Neural cell (in vitro differentiated cells): ENCODE measurements around the gene TLE1. TPM values are rescaled to one million over a fixed set of nuclear protein-coding genes. Genes with fewer than 3 reads are reported as not detected.

ENCODE experiments used
- H2AFZ ChIP-seq: fragments of 200-600, 300-800 bp; sonication (generic), shearing (Covaris generic); 2 replicates; pipeline ENCODE4 v1.6.0; 2014; ENCODE audit warnings: low read depth, mild to moderate bottlenecking, antibody characterized with exemption, low read length, moderate library complexity
- H3F3A ChIP-seq: fragments of 200-600 bp; shearing (Covaris generic); 2 replicates; pipeline ENCODE4 v1.6.1; 2016; ENCODE audit warnings: mild to moderate bottlenecking, moderate library complexity, mixed read lengths, antibody characterized with exemption, low read length; ENCODE audit not compliant: insufficient read depth, poor library complexity, severe bottlenecking
- H3K27ac ChIP-seq: fragments of 200-600, 300-800 bp; sonication (generic), shearing (Covaris generic); 2 replicates; pipeline ENCODE4 v1.5.1; 2014; ENCODE audit warnings: mild to moderate bottlenecking, low read length, moderate library complexity
- H3K27me3 ChIP-seq: fragments of 300-800, 200-600 bp; sonication (generic), shearing (Covaris generic); 2 replicates; pipeline ENCODE4 v1.6.0; 2014; ENCODE audit warnings: mild to moderate bottlenecking, low read depth, low read length, moderate library complexity; ENCODE audit not compliant: insufficient read depth
- H3K36me3 ChIP-seq: fragments of 300-800, 200-600 bp; sonication (generic), shearing (Covaris generic); 2 replicates; pipeline ENCODE4 v1.5.1; 2014; ENCODE audit warnings: mild to moderate bottlenecking, antibody characterized with exemption, low read length, moderate library complexity; ENCODE audit not compliant: insufficient read depth
- H3K4me2 ChIP-seq: fragments of 300-800, 200-600 bp; sonication (generic), shearing (Covaris generic); 2 replicates; pipeline ENCODE4 v1.6.0; 2014; ENCODE audit warnings: mild to moderate bottlenecking, low read length
- H3K4me3 ChIP-seq: fragments of 300-800, 200-600 bp; sonication (generic), shearing (Covaris generic); 2 replicates; pipeline ENCODE4 v1.5.1; 2014; ENCODE audit warnings: mild to moderate bottlenecking, low read length, moderate library complexity
- H3K79me2 ChIP-seq: fragments of 200-600 bp; shearing (Covaris generic); replicated peaks from 2 replicates; pipeline ENCODE4 v1.6.0; 2014; ENCODE audit warnings: mild to moderate bottlenecking, low read length, moderate library complexity; ENCODE audit not compliant: insufficient read depth
- H3K9ac ChIP-seq: fragments of 300-800, 200-600 bp; sonication (generic), shearing (Covaris generic); 2 replicates; pipeline ENCODE4 v1.6.1; 2016; ENCODE audit warnings: mild to moderate bottlenecking, low read length, mixed read lengths
- H3K9me2 ChIP-seq: fragments of 200-600 bp; shearing (Covaris generic); 2 replicates; pipeline ENCODE4 v1.6.1; 2016; ENCODE audit warnings: mild to moderate bottlenecking, low read length, mixed read lengths; ENCODE audit not compliant: insufficient read depth
- H3K9me3 ChIP-seq: fragments of 200-600, 300-800 bp; sonication (generic), shearing (Covaris generic); 2 replicates; pipeline ENCODE4 v1.6.1; 2016; ENCODE audit warnings: mild to moderate bottlenecking, mixed run types, low read length, moderate library complexity, mixed read lengths
- H4K20me1 ChIP-seq: fragments of 200-600 bp; shearing (Covaris generic); 2 replicates; pipeline ENCODE4 v1.6.1; 2016; ENCODE audit warnings: mild to moderate bottlenecking, mixed run types; ENCODE audit not compliant: insufficient read depth
- EP300 ChIP-seq: fragments of 450-650 bp; conservative IDR thresholded peaks from 2 replicates; pipeline ENCODE4 v1.6.1; 2014; ENCODE audit warnings: antibody characterized with exemption, mild to moderate bottlenecking, moderate library complexity; ENCODE audit not compliant: poor library complexity, severe bottlenecking
- EZH2 ChIP-seq: fragments of 200-600, 300-800 bp; shearing (Covaris generic), sonication (generic); IDR thresholded peaks from 2 replicates; pipeline ENCODE4 v1.6.1; 2014; ENCODE audit warnings: antibody characterized with exemption, low read length, borderline replicate concordance, mild to moderate bottlenecking; ENCODE audit not compliant: insufficient read depth, poor library complexity, severe bottlenecking
- MXI1 ChIP-seq: fragments of 450-650 bp; conservative IDR thresholded peaks from 2 replicates; pipeline ENCODE4 v1.6.1; 2014; ENCODE audit warnings: antibody characterized with exemption, mild to moderate bottlenecking; ENCODE audit not compliant: poor library complexity, severe bottlenecking
- POLR2AphosphoS5 ChIP-seq: IDR thresholded peaks from 2 replicates; pipeline ENCODE4 v1.6.1; 2012
- RAD21 ChIP-seq: fragments of 450-650 bp; conservative IDR thresholded peaks from 2 replicates; pipeline ENCODE4 v1.6.1; 2014; ENCODE audit warnings: antibody characterized with exemption, mild to moderate bottlenecking, moderate library complexity
- SMC3 ChIP-seq: fragments of 450-650 bp; conservative IDR thresholded peaks from 2 replicates; pipeline ENCODE4 v1.6.1; 2014; ENCODE audit warnings: antibody characterized with exemption, mild to moderate bottlenecking, moderate library complexity; ENCODE audit not compliant: poor library complexity
- TAF1 ChIP-seq: IDR thresholded peaks from 2 replicates; pipeline ENCODE4 v1.6.1; 2012; ENCODE audit warnings: low read depth
- polyA plus RNA-seq: library from polyadenylated mRNA; depleted of rRNA; stranded (reverse); fragments of >200 nt; gene quantifications from 2 replicates; pipeline ENCODE4 v1.2.3, GENCODE V29; 2014
- TF ChIP-seq, protein P1 (sequence below): IDR thresholded peaks from 2 replicates; pipeline ENCODE4 v1.6.1; 2012; ENCODE audit warnings: borderline replicate concordance
- TF ChIP-seq, protein P2 (sequence below): fragments of 450-650 bp; IDR thresholded peaks from 2 replicates; pipeline ENCODE4 v1.5.1; 2014; ENCODE audit warnings: antibody characterized with exemption, mild to moderate bottlenecking, moderate library complexity; ENCODE audit not compliant: poor library complexity, severe bottlenecking

Gene TLE1
- polyA plus RNA-seq, 1 donor from 2014 or later: 93.6 TPM

DNA sequence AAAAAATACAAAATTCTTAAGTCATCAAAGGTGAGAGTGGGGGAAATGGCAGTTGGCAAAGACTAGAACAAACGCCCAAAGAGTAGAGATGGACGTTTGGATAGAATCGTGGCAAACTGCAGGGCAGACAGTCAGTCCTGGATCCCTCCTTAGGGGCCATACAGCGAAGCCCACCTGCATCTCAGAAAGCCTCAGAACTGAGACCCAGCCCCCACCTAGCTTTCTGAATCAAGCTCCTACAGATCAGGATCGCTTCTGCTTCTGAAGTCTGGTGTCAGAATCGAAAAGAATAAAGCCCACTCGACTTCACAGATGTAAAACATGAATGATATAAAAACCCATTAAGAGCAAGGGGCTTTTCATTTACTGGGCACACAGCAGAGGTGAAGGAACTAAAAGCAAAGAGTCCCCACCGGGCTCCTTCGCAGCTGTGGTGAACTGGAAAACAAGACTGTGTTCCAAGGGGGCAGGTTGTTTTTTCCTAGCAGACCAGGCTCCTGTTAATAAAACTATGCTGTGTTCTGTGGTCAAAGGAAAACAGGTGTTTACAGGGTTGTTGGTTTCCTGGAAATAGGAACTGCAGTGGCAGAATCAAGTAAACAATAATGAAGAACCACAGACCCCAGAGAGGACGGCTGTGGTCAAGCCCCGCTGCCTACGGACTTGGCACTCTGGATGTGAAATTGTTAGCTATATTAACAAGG is 91.8 kb downstream of the TLE1 start:
- H3K4me3 ChIP-seq: no peak overlapping the region
- no peaks in the 10 kb centered on the region for H3K9me3 ChIP-seq
- no peak overlapping the region for H3K27ac ChIP-seq

DNA sequence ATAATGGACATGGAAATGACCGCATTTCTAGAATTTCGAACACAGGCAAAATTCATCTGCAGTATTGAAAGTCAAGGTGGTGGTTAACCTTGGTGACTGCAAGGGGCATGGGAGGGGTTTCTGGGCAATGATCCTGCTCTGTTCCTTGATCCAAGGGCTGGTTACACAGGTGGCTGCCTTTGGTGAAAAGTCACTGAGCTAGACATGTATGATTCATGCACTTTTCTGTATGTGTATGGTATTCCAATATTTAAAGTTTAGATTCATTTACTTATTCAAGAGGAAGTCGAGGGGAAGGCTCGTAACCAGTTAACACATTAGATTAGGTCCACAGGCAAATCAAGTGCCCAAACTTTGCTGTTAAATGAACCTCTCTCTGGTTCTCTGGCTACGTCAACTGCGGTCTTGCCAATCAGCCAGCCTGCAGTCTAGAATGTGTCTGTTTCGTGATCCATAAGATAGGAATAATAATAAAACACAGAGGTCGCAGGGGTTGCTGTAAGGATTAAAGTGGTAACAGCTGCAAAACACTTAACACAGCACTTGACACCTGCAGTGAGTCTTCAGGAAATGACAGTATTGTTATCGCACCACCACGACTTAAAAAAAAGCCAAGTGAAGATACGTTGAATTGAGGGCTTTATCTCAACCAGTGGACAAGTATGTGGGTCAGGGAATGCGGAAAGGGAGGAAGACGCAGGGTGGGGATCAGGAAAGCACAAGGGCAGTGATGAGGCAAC is 92.5 kb downstream of the TLE1 start:
- H3K4me2 ChIP-seq: peak overlapping the region; percentile 52
- H3K9me3 ChIP-seq: no peaks in the 10 kb centered on the region
- H3K9ac ChIP-seq: no peak overlapping the region
- H4K20me1 ChIP-seq: no peaks in the 10 kb centered on the region
- H3K9me2 ChIP-seq: no peaks in the 10 kb centered on the region
- no peaks in the 10 kb centered on the region for H3K36me3 ChIP-seq
- H3K27me3 ChIP-seq: no peaks in the 10 kb centered on the region
- peaks cover 9% of the 10 kb centered on the region for H3F3A ChIP-seq
- peak overlapping the region; percentile 33 for H3K4me3 ChIP-seq
- H2AFZ ChIP-seq: no peak overlapping the region
- peaks cover 7% of the 10 kb centered on the region for H3K79me2 ChIP-seq
- H3K27ac ChIP-seq: peak overlapping the region; percentile 62
- TF ChIP-seq, protein P1, sequence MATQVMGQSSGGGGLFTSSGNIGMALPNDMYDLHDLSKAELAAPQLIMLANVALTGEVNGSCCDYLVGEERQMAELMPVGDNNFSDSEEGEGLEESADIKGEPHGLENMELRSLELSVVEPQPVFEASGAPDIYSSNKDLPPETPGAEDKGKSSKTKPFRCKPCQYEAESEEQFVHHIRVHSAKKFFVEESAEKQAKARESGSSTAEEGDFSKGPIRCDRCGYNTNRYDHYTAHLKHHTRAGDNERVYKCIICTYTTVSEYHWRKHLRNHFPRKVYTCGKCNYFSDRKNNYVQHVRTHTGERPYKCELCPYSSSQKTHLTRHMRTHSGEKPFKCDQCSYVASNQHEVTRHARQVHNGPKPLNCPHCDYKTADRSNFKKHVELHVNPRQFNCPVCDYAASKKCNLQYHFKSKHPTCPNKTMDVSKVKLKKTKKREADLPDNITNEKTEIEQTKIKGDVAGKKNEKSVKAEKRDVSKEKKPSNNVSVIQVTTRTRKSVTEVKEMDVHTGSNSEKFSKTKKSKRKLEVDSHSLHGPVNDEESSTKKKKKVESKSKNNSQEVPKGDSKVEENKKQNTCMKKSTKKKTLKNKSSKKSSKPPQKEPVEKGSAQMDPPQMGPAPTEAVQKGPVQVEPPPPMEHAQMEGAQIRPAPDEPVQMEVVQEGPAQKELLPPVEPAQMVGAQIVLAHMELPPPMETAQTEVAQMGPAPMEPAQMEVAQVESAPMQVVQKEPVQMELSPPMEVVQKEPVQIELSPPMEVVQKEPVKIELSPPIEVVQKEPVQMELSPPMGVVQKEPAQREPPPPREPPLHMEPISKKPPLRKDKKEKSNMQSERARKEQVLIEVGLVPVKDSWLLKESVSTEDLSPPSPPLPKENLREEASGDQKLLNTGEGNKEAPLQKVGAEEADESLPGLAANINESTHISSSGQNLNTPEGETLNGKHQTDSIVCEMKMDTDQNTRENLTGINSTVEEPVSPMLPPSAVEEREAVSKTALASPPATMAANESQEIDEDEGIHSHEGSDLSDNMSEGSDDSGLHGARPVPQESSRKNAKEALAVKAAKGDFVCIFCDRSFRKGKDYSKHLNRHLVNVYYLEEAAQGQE: no peak
- TF ChIP-seq POLR2AphosphoS5 (no peak), RAD21 (no peak), SMC3 (no peak), EZH2 (no peak), EP300 (no peak), TAF1 (no peak)
- TF ChIP-seq, protein P2, sequence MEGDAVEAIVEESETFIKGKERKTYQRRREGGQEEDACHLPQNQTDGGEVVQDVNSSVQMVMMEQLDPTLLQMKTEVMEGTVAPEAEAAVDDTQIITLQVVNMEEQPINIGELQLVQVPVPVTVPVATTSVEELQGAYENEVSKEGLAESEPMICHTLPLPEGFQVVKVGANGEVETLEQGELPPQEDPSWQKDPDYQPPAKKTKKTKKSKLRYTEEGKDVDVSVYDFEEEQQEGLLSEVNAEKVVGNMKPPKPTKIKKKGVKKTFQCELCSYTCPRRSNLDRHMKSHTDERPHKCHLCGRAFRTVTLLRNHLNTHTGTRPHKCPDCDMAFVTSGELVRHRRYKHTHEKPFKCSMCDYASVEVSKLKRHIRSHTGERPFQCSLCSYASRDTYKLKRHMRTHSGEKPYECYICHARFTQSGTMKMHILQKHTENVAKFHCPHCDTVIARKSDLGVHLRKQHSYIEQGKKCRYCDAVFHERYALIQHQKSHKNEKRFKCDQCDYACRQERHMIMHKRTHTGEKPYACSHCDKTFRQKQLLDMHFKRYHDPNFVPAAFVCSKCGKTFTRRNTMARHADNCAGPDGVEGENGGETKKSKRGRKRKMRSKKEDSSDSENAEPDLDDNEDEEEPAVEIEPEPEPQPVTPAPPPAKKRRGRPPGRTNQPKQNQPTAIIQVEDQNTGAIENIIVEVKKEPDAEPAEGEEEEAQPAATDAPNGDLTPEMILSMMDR: no peak

More for the DNA sequence above, 91.8 kb downstream of the TLE1 start:
- Histone ChIP-seq H3K79me2 (peaks cover 8% of the 10 kb centered on the region), H3K27me3 (no peaks in the 10 kb centered on the region), H3K36me3 (no peaks in the 10 kb centered on the region), H4K20me1 (no peaks in the 10 kb centered on the region), H3K9me2 (no peaks in the 10 kb centered on the region), H3K4me2 (no peak overlapping the region), H3K9ac (no peak overlapping the region), H2AFZ (no peak overlapping the region), H3F3A (peaks cover 9% of the 10 kb centered on the region)
- no peak for TF ChIP-seq EZH2
- TF ChIP-seq RAD21: no peak
- TF ChIP-seq, protein P2: no peak
- TF ChIP-seq POLR2AphosphoS5: no peak
- TF ChIP-seq MXI1: no peak
- TF ChIP-seq TAF1: no peak
- no peak for TF ChIP-seq EP300
- TF ChIP-seq SMC3: no peak
- TF ChIP-seq, protein P1: no peak
